Epithelial cell of prostate (primary cell): ENCODE data around the gene DHRS2.
A peak's percentile ranks its signal among the peaks of the same experiment; 100 is the strongest.
"Not testable (repeated sequence)": the region's sequence is repeated elsewhere in the genome, so short reads cannot be mapped to it uniquely, and the experiment has no call there.

Source experiments
- DNase-seq: peaks from one replicate; pipeline ENCODE4 v3.0.0-alpha.2; 2011; ENCODE audit warnings: low read depth, low spot score
- H3K27ac ChIP-seq: fragments of 450-650 bp; 2 replicates; pipeline ENCODE4 v1.5.1; 2017; ENCODE audit warnings: mild to moderate bottlenecking

The DHRS2 gene

GRCh38 chr14:23675337-23675736, 39.2 kb downstream of the DHRS2 start:
- no peak overlapping the region for H3K27ac ChIP-seq
- no peak for DNase-seq

GRCh38 chr14:23675906-23676305, 39.7 kb downstream of the DHRS2 start:
- H3K27ac ChIP-seq: no peak overlapping the region
- DNase-seq: no peak

GRCh38 chr14:23681337-23681736, 45.2 kb downstream of the DHRS2 start:
- DNase-seq: no peak

GRCh38 chr14:23689709-23690514, 53.7 kb downstream of the DHRS2 start:
- not testable (repeated sequence) for H3K27ac ChIP-seq, DNase-seq

More at GRCh38 chr14:23681337-23681736, 45.2 kb downstream of the DHRS2 start:
- H3K27ac ChIP-seq: no peak overlapping the region

GRCh38 chr14:23692416-23692815, 56.3 kb downstream of the DHRS2 start:
- no peak for DNase-seq

GRCh38 chr14:23693252-23693775, 57.1 kb downstream of the DHRS2 start:
- DNase-seq: no peak
- H3K27ac ChIP-seq: no peak overlapping the region

More at GRCh38 chr14:23692416-23692815, 56.3 kb downstream of the DHRS2 start:
- H3K27ac ChIP-seq: no peak overlapping the region

- H3K27ac ChIP-seq: peak overlapping the region; percentile 69
- peak; percentile 6 for DNase-seq
Observed at GRCh38 chr14:23694085-23694948, 58.2 kb downstream of the DHRS2 start.
